Activated naive CD8-positive, alpha-beta T cell treated with anti-CD3 and anti-CD28 coated beads for 36 hours (primary cell): Measurements from ENCODE around the gene PLA2G4A. TPM values are rescaled to one million over a fixed set of nuclear protein-coding genes. Genes with fewer than 3 reads are reported as not detected.

Experiments
- DNase-seq: peaks from one replicate; pipeline ENCODE4 v3.0.0; 2021
- H3K27ac Mint-ChIP-seq: one replicate; pipeline ENCODE4 v1.8.0; 2022; ENCODE audit warnings: mild to moderate bottlenecking, moderate library complexity, mixed read lengths
- H3K27me3 Mint-ChIP-seq: one replicate; pipeline ENCODE4 v1.8.0; 2022; ENCODE audit warnings: mild to moderate bottlenecking, mixed read lengths
- H3K36me3 Mint-ChIP-seq: one replicate; pipeline ENCODE4 v1.8.0; 2021; ENCODE audit warnings: mild to moderate bottlenecking, mixed read lengths
- H3K4me1 Mint-ChIP-seq: one replicate; pipeline ENCODE4 v1.8.0; 2021; ENCODE audit warnings: mixed read lengths
- H3K4me3 Mint-ChIP-seq: one replicate; pipeline ENCODE4 v1.8.0; 2022; ENCODE audit warnings: mild to moderate bottlenecking, moderate library complexity, mixed read lengths
- H3K9me3 Mint-ChIP-seq: one replicate; pipeline ENCODE4 v1.8.0; 2022; ENCODE audit warnings: mixed read lengths
- total RNA-seq, 2 experiments: library from RNA; stranded (reverse); gene quantifications; one replicate each; pipeline ENCODE4 v1.2.3, GENCODE V29; 2021

The PLA2G4A gene
- total RNA-seq, 2 experiments from 2014 or later = 0.37 to 0.48 TPM

DNA sequence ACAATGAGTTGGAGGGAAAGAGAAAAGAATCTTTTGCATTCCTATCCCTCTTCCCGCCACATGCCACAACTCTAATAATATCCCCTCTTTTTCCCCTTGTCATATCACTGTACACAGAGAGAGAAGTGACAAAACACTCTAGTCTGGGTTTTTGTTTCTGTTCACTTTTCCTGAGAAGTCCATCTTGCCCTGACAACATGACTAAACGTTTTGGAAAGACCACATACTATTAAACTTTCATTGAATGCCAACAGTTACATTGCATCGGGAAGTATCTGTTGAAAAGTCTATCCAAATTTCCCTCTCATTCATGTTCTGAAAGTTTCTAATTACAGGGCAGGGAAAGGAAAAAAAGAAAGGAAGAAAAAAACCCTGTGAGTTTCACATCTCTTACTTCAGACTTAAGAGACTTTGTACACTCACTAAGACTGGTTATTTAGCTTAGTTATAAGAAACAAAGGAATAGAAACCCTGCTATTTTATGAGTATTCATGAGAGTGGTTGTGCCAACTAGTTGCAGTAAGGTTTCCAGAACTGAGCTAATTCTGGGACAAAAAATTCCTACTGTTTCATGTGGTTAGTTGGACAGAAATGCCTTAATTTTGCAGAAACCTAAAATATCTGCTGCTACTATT is 16.9 kb downstream of the PLA2G4A start:
- Mint-ChIP-seq H3K27ac (no peak overlapping the region), H3K4me1 (no peaks in the 10 kb centered on the region), H3K9me3 (no peaks in the 10 kb centered on the region), H3K36me3 (no peaks in the 10 kb centered on the region), H3K4me3 (no peak overlapping the region), H3K27me3 (peaks cover 1% of the 10 kb centered on the region)
- DNase-seq = no peak

DNA sequence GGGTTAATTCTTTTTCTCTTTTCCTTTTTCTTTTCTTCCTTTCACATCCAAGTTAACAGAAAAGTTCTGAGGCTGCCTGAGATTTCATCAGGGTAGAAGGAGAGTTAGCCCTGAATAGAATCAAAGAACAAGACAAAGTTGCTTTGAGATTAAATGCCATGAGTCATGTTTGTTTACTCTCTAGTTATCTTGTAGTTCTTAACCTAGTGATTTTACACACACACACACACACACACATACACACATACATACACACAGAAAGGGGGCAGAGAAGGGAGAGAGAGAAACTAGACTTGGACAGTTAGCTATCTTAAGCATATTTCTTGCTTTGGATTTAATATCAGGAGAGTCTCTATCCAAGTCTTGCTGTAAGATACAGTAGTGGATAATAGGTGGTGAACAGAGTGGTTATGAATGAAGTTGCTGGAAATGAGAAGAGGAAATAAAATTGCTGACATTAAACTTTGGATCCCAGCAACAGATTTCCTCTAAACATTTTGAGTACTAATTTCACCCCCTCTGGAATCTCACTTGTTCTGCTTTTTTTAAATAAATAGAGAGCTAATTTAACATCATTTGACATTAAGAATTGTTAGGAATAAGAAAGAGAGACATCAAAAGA is 19.9 kb downstream of the PLA2G4A start:
- Mint-ChIP-seq H3K27ac (no peak overlapping the region), H3K36me3 (no peaks in the 10 kb centered on the region)

DNA sequence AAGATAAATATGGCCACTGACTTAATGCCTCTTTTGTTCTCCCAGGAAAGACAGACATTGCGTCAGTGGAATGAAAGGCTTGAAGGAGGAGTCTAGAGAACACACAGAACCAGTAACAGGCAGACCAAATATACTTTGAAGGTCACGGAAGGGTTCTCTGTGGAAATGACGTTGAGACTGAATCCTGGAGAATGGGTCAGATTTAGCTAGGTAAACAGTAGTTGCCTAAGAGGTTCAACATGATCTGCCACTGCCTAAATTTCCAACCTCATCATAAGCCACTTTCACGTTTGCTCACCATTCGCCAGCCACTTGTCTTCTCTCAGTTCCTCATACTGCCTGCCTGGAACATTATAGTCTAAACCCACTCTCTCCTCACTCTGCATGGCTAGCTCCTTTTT is 20.5 kb downstream of the PLA2G4A start:
- Mint-ChIP-seq H3K4me1 (no peaks in the 10 kb centered on the region), H3K36me3 (no peaks in the 10 kb centered on the region), H3K27ac (no peak overlapping the region)

More for the DNA sequence above, 19.9 kb downstream of the PLA2G4A start:
- no peaks in the 10 kb centered on the region for H3K9me3 Mint-ChIP-seq
- H3K4me3 Mint-ChIP-seq = no peak overlapping the region
- no peaks in the 10 kb centered on the region for H3K4me1 Mint-ChIP-seq
- no peak for DNase-seq
- no peaks in the 10 kb centered on the region for H3K27me3 Mint-ChIP-seq

DNA sequence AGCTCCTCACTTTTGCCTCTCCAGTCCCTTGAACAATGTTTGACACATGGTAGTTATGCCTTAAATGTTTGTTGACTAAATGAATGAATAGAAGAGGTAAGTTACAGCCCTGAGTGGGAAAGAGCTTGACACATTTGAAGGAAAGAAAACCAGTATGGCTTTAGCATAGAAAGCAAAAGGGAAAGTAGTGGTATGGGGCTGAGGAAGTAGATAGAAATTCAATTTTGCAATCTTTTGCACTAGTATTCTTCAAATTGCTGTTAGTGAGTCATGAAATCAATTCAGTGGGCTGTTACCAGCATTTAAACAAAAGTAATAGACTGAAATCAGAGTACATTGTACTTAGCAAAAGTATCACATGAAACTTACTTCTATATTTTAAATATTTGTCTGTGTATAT is 21.1 kb downstream of the PLA2G4A start:
- Mint-ChIP-seq H3K4me3 (no peak overlapping the region), H3K9me3 (no peaks in the 10 kb centered on the region), H3K4me1 (no peaks in the 10 kb centered on the region), H3K27ac (no peak overlapping the region), H3K27me3 (no peaks in the 10 kb centered on the region), H3K36me3 (no peaks in the 10 kb centered on the region)
- DNase-seq = no peak

More for the DNA sequence above, 20.5 kb downstream of the PLA2G4A start:
- H3K4me3 Mint-ChIP-seq = no peak overlapping the region
- no peak for DNase-seq
- no peaks in the 10 kb centered on the region for H3K27me3 Mint-ChIP-seq
- no peaks in the 10 kb centered on the region for H3K9me3 Mint-ChIP-seq

DNA sequence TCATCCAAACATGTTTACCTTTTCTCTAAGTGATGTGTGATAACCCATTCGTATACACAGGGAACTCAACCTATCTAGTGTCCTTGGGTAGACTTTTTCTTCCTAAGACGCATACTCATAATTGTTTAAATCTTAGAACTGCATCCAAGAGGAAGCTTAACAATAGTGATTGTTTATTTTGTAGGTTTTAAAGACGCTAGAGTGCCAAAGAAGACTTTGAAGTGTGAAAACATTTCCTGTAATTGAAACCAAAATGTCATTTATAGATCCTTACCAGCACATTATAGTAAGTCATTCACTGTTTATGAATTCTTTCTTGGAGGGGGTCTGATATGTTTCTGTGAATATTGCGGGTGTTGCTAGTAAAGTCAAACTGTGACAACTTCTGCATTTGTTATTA is 25.4 kb downstream of the PLA2G4A start:
- no peak overlapping the region for H3K4me3 Mint-ChIP-seq
- DNase-seq = no peak
- H3K36me3 Mint-ChIP-seq = no peaks in the 10 kb centered on the region
- no peak overlapping the region for H3K27ac Mint-ChIP-seq
- H3K4me1 Mint-ChIP-seq = peaks cover 2% of the 10 kb centered on the region
- peaks cover 2% of the 10 kb centered on the region for H3K9me3 Mint-ChIP-seq
- no peaks in the 10 kb centered on the region for H3K27me3 Mint-ChIP-seq

DNA sequence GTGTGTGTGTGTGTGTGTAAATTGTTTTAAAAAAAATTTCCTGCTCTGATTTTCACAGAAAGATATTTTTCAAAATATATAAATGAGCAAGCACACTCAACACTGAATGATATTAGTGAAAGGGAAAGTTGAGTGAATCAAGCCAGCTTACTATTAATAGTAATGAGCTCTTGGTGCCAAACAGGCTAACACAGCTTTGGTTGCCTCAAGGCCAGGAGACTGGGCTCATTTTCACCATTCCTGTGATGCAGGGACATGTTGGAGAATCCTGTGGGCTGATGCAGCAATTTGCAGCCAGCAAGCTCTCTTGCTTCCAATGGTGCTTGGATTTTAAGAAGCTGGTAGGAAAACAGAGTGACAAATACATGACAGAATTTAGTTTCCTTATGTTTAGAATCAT is 30.2 kb downstream of the PLA2G4A start:
- Mint-ChIP-seq H3K4me3 (no peak overlapping the region), H3K9me3 (peaks cover 2% of the 10 kb centered on the region), H3K4me1 (peaks cover 3% of the 10 kb centered on the region), H3K27ac (no peak overlapping the region), H3K27me3 (peaks cover 6% of the 10 kb centered on the region), H3K36me3 (no peaks in the 10 kb centered on the region)
- no peak for DNase-seq

DNA sequence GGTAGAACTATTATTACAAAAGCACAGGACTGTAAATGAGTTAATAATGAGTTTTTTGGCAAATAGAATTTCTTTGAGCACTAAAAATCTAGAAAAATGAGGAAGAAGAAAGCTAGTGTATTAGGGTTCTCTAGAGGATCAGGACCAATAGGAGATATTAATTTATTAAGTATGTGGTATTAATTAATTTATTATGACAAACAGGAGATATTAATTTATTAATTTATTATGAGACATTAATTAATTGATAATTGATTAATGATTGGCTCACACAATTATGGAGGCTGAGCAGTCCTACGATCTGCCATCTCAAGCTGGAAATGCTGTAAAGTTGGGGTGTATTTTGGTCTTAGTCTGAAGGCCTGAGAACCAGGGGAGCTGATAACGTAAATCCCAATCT is 31.2 kb downstream of the PLA2G4A start:
- H3K27me3 Mint-ChIP-seq = peaks cover 11% of the 10 kb centered on the region
- no peak overlapping the region for H3K4me3 Mint-ChIP-seq
- peaks cover 2% of the 10 kb centered on the region for H3K9me3 Mint-ChIP-seq
- DNase-seq = no peak
- no peak overlapping the region for H3K27ac Mint-ChIP-seq
- no peaks in the 10 kb centered on the region for H3K36me3 Mint-ChIP-seq
- peaks cover 6% of the 10 kb centered on the region for H3K4me1 Mint-ChIP-seq

DNA sequence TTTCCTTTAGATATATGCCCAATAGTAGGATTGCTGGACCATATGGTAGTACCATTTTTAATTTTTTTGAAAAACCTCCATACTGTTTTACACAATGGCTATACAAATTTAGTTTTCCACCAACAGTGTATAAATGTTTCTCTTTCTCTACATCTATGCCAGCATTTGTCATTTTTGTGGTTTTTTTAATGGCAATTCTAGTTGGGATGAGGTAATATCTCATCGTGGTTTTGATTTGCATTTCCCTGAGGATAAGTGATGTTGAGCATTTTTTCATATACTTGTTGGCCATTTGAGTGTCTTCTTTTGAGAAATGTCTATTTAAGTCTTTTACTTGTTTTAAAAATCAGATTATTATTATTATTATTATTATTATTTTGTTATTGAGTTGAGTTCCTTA is 35.5 kb downstream of the PLA2G4A start:
- no peak overlapping the region for H3K27ac Mint-ChIP-seq
- peaks cover 2% of the 10 kb centered on the region for H3K9me3 Mint-ChIP-seq
- peaks cover 8% of the 10 kb centered on the region for H3K4me1 Mint-ChIP-seq
- H3K4me3 Mint-ChIP-seq = no peak overlapping the region
- no peaks in the 10 kb centered on the region for H3K36me3 Mint-ChIP-seq
- peaks cover 17% of the 10 kb centered on the region for H3K27me3 Mint-ChIP-seq
- no peak for DNase-seq

DNA sequence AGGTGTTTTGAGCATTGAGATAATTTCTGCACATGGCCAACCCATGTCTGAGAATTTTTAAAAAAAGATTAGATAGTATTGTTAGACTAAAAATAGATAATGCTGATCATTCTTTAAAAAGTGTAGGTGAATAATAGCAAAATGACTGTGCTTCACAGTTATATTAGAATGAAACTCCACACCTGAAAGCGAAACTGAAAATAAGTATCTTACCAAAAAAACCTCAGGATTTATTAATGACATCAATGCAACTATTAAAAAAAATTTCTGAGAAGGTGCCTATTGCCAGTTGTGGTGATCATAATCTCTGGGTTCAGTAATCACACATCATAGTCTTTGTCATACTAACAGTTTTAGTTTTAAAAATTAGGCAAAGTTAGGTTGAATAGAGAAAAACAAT is 36.5 kb downstream of the PLA2G4A start:
- H3K27me3 Mint-ChIP-seq = peaks cover 17% of the 10 kb centered on the region
- H3K9me3 Mint-ChIP-seq = peaks cover 2% of the 10 kb centered on the region
- no peaks in the 10 kb centered on the region for H3K36me3 Mint-ChIP-seq
- DNase-seq = no peak
- peak overlapping the region; percentile 69 for H3K27ac Mint-ChIP-seq
- H3K4me3 Mint-ChIP-seq = no peak overlapping the region
- peaks cover 8% of the 10 kb centered on the region for H3K4me1 Mint-ChIP-seq

DNA sequence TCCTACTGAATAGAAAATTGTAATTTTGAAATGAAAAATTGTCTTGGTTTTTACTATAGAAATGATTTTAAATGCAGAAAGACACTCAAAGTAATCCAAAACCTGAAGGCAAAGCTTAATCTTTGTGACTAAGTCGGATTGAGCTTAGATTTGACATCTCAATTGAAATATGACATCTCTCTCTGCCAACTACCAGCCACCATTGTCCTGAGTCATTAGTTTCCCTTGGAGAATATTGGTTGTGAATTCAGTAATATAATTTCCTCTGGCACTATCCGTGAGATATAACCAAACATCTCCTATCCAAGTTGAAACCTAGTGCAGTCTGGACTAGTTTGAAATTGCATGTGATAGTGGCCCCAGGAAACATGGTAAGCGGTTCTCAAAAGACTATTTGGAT is 37.1 kb downstream of the PLA2G4A start:
- Mint-ChIP-seq H3K9me3 (peaks cover 2% of the 10 kb centered on the region), H3K27me3 (peaks cover 17% of the 10 kb centered on the region), H3K4me1 (peaks cover 8% of the 10 kb centered on the region), H3K36me3 (no peaks in the 10 kb centered on the region), H3K4me3 (no peak overlapping the region), H3K27ac (peak overlapping the region; percentile 31)
- DNase-seq = no peak

DNA sequence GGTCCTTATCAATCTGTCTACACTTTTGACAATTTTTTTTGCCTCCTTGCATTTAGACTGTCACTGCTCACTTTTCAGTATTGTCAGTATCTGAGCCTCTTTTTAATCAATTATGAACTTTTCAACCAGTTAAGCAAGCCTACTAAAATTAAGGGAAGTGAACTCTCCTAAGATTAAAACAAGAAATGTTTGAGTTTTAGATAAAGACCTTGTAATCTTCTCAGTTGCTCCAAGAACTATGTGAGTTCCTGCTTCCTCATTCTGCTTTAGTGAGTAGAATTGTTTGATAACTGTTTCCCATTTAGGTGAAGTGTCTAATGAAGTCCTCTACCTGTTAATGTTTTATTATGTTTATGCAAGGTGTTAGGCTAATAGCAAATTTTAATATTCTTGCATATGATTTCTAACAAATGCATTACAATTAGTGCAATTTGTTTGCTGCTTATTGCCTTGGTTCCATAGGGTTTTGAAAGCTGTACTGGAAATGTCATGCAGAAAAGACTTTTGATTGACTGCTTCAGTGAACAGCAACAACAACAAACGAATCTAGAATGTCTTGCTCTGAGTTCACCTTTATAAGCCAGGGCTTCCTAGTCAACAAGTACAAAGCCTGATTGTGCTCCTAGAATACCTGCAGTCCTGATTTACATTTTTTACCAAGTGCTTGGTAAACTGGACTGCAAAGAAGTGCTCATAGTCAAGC is 40.9 kb downstream of the PLA2G4A start:
- no peak for DNase-seq
- Mint-ChIP-seq H3K27me3 (peaks cover 6% of the 10 kb centered on the region), H3K4me1 (peaks cover 5% of the 10 kb centered on the region), H3K4me3 (no peak overlapping the region), H3K36me3 (no peaks in the 10 kb centered on the region), H3K27ac (no peak overlapping the region), H3K9me3 (peaks cover 2% of the 10 kb centered on the region)

DNA sequence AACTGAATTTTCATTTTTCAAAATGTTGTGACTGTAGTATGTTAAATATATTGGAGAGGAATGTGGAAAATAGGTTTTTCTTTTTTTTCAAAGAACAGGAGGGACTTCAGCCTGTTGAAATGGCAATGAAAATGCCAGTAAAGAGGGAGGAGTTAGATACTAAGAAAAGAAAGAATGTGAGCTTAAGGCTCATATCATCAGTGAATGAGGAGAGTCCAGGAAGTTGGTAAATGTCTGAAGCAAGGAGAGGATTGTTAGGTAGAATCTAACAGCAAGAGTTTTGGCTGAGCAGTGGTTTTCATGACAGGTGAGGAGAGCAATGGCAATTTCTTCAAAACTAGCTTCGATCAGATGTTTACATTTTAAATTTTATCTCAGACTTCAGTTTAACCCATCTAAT is 43.0 kb downstream of the PLA2G4A start:
- peaks cover 2% of the 10 kb centered on the region for H3K9me3 Mint-ChIP-seq
- H3K27ac Mint-ChIP-seq = no peak overlapping the region
- no peaks in the 10 kb centered on the region for H3K36me3 Mint-ChIP-seq
- H3K27me3 Mint-ChIP-seq = peaks cover 5% of the 10 kb centered on the region
- no peak for DNase-seq
- no peak overlapping the region for H3K4me3 Mint-ChIP-seq
- H3K4me1 Mint-ChIP-seq = no peaks in the 10 kb centered on the region

DNA sequence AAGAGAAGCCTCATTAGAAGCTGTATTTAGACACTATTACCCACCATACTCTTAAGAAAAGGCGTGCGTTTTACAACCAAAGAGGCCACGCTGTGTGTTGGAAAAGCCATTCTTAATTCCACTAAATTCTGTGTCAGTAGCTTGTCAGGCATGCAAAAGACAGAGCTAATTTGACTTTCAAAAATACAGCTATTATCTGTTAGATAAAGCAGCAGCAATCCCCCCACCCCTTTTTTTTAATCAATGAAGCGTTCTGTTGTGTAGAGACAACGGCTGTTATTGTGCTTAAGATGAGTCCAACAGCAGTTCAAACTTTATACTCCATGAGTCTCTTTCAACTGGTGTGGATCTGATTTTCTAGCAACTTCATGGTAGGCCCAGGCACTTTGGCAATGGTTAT is 43.5 kb downstream of the PLA2G4A start:
- H3K4me1 Mint-ChIP-seq = no peaks in the 10 kb centered on the region
- peaks cover 3% of the 10 kb centered on the region for H3K27me3 Mint-ChIP-seq
- no peaks in the 10 kb centered on the region for H3K36me3 Mint-ChIP-seq
- H3K4me3 Mint-ChIP-seq = no peak overlapping the region
- no peak overlapping the region for H3K27ac Mint-ChIP-seq
- no peak for DNase-seq
- peaks cover 2% of the 10 kb centered on the region for H3K9me3 Mint-ChIP-seq

DNA sequence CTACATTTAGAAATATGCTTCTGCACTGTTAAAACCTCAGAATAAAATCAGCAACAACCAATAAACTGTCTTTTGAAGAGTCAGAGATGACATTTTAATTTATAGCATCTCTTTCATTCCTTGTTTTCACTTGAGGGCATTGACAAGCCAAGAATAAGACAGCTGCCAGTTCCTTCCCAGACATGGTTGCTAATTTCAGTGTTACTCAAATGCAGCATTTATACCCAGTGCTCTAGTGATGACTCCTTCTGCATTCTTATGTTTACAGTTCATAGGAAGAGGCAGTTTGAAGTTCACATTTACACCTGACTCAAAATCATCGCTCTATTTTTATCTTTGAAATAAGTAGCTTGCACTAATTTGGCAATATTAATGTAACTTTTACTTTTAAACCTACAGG is 44.9 kb downstream of the PLA2G4A start:
- Mint-ChIP-seq H3K9me3 (no peaks in the 10 kb centered on the region), H3K36me3 (no peaks in the 10 kb centered on the region), H3K27me3 (no peaks in the 10 kb centered on the region), H3K4me1 (no peaks in the 10 kb centered on the region), H3K4me3 (no peak overlapping the region), H3K27ac (no peak overlapping the region)
- no peak for DNase-seq

DNA sequence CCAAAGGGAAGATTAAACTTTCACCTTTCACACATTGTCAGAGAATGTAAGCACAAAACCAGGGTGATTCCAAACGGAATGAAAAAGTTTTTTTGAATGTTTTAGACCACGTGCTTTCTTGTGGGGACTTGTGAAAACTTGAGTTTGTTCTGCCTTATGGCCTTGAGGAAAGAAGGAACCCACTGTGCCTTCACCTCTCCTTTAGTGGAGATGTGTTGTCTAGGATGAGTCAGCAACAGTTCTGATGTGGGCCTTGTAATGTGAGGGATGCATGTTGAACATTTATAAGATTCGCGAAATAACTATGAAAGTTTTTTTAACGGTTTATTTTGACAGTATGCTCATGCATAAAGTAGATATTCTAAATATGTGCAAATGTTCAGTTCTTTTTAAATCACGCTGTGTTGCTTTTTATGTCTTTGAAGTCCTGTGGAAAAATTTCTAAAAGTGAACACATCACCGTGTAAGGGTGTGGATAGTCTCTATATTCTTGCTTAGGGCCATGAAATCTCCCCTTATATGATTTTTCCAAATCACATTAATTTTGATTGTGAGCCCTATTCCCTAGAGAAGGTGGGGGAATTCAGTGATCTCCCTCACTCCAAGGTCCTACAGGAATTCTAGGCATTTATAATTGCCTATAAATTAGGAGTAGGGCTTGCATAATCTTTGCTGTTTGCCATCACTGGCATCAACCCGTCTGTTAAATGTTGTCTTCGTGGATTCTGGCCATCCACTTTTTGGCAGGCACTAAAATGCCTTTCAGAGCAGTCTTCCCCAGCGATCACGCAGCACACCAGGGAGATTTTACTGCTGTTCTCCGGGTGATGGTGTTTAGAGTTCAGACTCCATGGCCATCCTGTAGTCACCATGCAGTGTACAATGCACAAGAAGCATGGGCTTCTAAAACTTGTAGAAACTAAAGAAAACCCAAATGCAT is 47.4 kb downstream of the PLA2G4A start:
- no peak for DNase-seq
- Mint-ChIP-seq H3K27me3 (no peaks in the 10 kb centered on the region), H3K4me1 (no peaks in the 10 kb centered on the region), H3K36me3 (no peaks in the 10 kb centered on the region), H3K4me3 (no peak overlapping the region), H3K27ac (no peak overlapping the region), H3K9me3 (no peaks in the 10 kb centered on the region)
